GM10847 (cell line): ENCODE measurements around the gene FTH1.

ENCODE experiments used
- POLR2A ChIP-seq: IDR thresholded peaks from 2 replicates; pipeline ENCODE4 v1.6.1; 2011; ENCODE audit not compliant: insufficient read length; ENCODE audit errors: extremely low read depth

The FTH1 gene

GRCh38 chr11:61916737-61917333 lies 50.6 kb downstream of the FTH1 start:
- TF ChIP-seq POLR2A, result no peak

- TF ChIP-seq POLR2A, result no peak
Observed at GRCh38 chr11:61914471-61915171, 52.8 kb downstream of the FTH1 start.
